NT2/D1 (cell line): ENCODE measurements around the gene ATR.

Experiments used
- YY1 ChIP-seq: IDR thresholded peaks from 2 replicates; pipeline ENCODE4 v1.6.1; 2011; ENCODE audit not compliant: insufficient read length, insufficient read depth
- ZNF274 ChIP-seq: IDR thresholded peaks from 2 replicates; pipeline ENCODE4 v1.6.1; 2011; ENCODE audit warnings: mild to moderate bottlenecking, low read depth, low read length

GRCh38 chr3:142484912-142485435 lies 93.6 kb downstream of the ATR start:
- TF ChIP-seq ZNF274, result no peak
- no peak for TF ChIP-seq YY1
